Glutamatergic neuron (in vitro differentiated cells): ENCODE data around the gene NUFIP1. TPM values are rescaled to one million over a fixed set of nuclear protein-coding genes. Genes with fewer than 3 reads are reported as not detected.

ENCODE experiments used
- DNase-seq: peaks from one replicate; pipeline ENCODE4 v3.0.0; 2022
- H3K27ac Mint-ChIP-seq: one replicate; pipeline ENCODE4 v1.8.0; 2020; ENCODE audit warnings: mild to moderate bottlenecking, mixed read lengths, inconsistent platforms; ENCODE audit not compliant: unreplicated experiment
- H3K27me3 Mint-ChIP-seq: one replicate; pipeline ENCODE4 v1.8.0; 2020; ENCODE audit warnings: mild to moderate bottlenecking, moderate library complexity, mixed read lengths, inconsistent platforms; ENCODE audit not compliant: unreplicated experiment
- H3K36me3 Mint-ChIP-seq: one replicate; pipeline ENCODE4 v1.8.0; 2020; ENCODE audit warnings: mild to moderate bottlenecking, mixed read lengths, inconsistent platforms; ENCODE audit not compliant: unreplicated experiment
- H3K4me1 Mint-ChIP-seq: one replicate; pipeline ENCODE4 v1.8.0; 2020; ENCODE audit warnings: mild to moderate bottlenecking, low read depth, mixed read lengths, inconsistent platforms; ENCODE audit not compliant: unreplicated experiment
- H3K4me3 Mint-ChIP-seq: one replicate; pipeline ENCODE4 v1.8.0; 2020; ENCODE audit warnings: mild to moderate bottlenecking, mixed read lengths, inconsistent platforms; ENCODE audit not compliant: unreplicated experiment
- H3K9me3 Mint-ChIP-seq: one replicate; pipeline ENCODE4 v1.8.0; 2020; ENCODE audit warnings: mild to moderate bottlenecking, moderate library complexity, mixed read lengths, inconsistent platforms; ENCODE audit not compliant: unreplicated experiment
- CTCF ChIP-seq: fragments of 200-600 bp; sonication (generic); IDR thresholded peaks from one replicate; pipeline ENCODE4 v1.5.0; 2021; ENCODE audit not compliant: partially characterized antibody, unreplicated experiment
- total RNA-seq: library from RNA; stranded (reverse); fragmentation: NEBNext Ultra II Directional; extraction: Animal tissue kit (Norgen Biotek cat#: 25700); gene quantifications from one replicate; pipeline ENCODE4 v1.2.1, GENCODE V29; 2021; ENCODE audit not compliant: unreplicated experiment

The NUFIP1 gene
- total RNA-seq, 1 donor from 2014 or later: 5.7 TPM

GRCh38 chr13:44936246-44936645 lies 53.0 kb downstream of the NUFIP1 start:
- H3K27ac Mint-ChIP-seq: no peak overlapping the region
- peaks cover 2% of the 10 kb centered on the region for H3K27me3 Mint-ChIP-seq
- no peak for DNase-seq
- no peak for TF ChIP-seq CTCF
- H3K4me1 Mint-ChIP-seq: peaks cover 15% of the 10 kb centered on the region
- no peaks in the 10 kb centered on the region for H3K36me3 Mint-ChIP-seq
- H3K9me3 Mint-ChIP-seq: no peaks in the 10 kb centered on the region
- no peak overlapping the region for H3K4me3 Mint-ChIP-seq

GRCh38 chr13:44934724-44935123 lies 54.5 kb downstream of the NUFIP1 start:
- TF ChIP-seq CTCF: no peak
- peaks cover 30% of the 10 kb centered on the region for H3K4me1 Mint-ChIP-seq
- no peak overlapping the region for H3K27ac Mint-ChIP-seq

GRCh38 chr13:44932850-44933251 lies 56.4 kb downstream of the NUFIP1 start:
- no peak for TF ChIP-seq CTCF
- peaks cover 1% of the 10 kb centered on the region for H3K9me3 Mint-ChIP-seq
- H3K27me3 Mint-ChIP-seq: peaks cover 6% of the 10 kb centered on the region
- H3K4me1 Mint-ChIP-seq: peaks cover 33% of the 10 kb centered on the region
- H3K27ac Mint-ChIP-seq: no peak overlapping the region
- no peak overlapping the region for H3K4me3 Mint-ChIP-seq
- DNase-seq: no peak
- no peaks in the 10 kb centered on the region for H3K36me3 Mint-ChIP-seq

More at GRCh38 chr13:44934724-44935123, 54.5 kb downstream of the NUFIP1 start:
- peaks cover 6% of the 10 kb centered on the region for H3K27me3 Mint-ChIP-seq
- no peak overlapping the region for H3K4me3 Mint-ChIP-seq
- H3K9me3 Mint-ChIP-seq: peaks cover 1% of the 10 kb centered on the region
- DNase-seq: no peak
- no peaks in the 10 kb centered on the region for H3K36me3 Mint-ChIP-seq

- Mint-ChIP-seq H3K4me3 (no peak overlapping the region), H3K27ac (no peak overlapping the region), H3K36me3 (no peaks in the 10 kb centered on the region), H3K9me3 (peaks cover 3% of the 10 kb centered on the region), H3K4me1 (peaks cover 33% of the 10 kb centered on the region), H3K27me3 (peaks cover 6% of the 10 kb centered on the region)
- TF ChIP-seq CTCF: no peak
- DNase-seq: no peak
Observed at GRCh38 chr13:44932171-44932849, 57.0 kb downstream of the NUFIP1 start.

- peak; percentile 31 for DNase-seq
- H3K9me3 Mint-ChIP-seq: peaks cover 4% of the 10 kb centered on the region
- TF ChIP-seq CTCF: no peak
- peak overlapping the region; percentile 92 for H3K27ac Mint-ChIP-seq
- H3K27me3 Mint-ChIP-seq: peaks cover 8% of the 10 kb centered on the region
- no peaks in the 10 kb centered on the region for H3K36me3 Mint-ChIP-seq
- H3K4me1 Mint-ChIP-seq: peaks cover 36% of the 10 kb centered on the region
- peak overlapping the region; percentile 69 for H3K4me3 Mint-ChIP-seq
Observed at GRCh38 chr13:44930963-44931623, 58.2 kb downstream of the NUFIP1 start.
